ENCODE data around the gene BLOC1S5. TPM values are rescaled to one million over a fixed set of nuclear protein-coding genes. Genes with fewer than 3 reads are reported as not detected.

The BLOC1S5 gene
- total and polyA plus RNA-seq, 9 of the 15 experiments (the other 6 are each of a cell fraction or from before 2014, with no cell fraction given): 8.5 to 41.0 (median 27.7) TPM

GRCh38 chr6:8080362-8081151 is 16.4 kb upstream of the BLOC1S5 start:
- CTCF ChIA-PET (ENCODE audit: low intra/inter-chr PET ratio): no interaction called here
- intact Hi-C loops (cut with micrococcal nuclease) (no loop called here), in situ Hi-C loops (cut with MboI) (no loop called here)
- H3K27me3 ChIP-seq (ENCODE audit: control insufficient read depth in 2 of 2, insufficient read depth in 2 of 2, low read length in 2 of 2): no peaks in the 10 kb centered on the region
- H3K27ac ChIP-seq (ENCODE audit: extremely low read depth, low read depth, low read length): no peak overlapping the region
- H2AFZ ChIP-seq (ENCODE audit: low read depth, low read length): no peak overlapping the region
- 38% methylated on average over 4 of the region's 4 CpGs for WGBS (ENCODE audit: insufficient coverage, low coverage, missing lambda C conversion rate)
- peaks cover 71% of the 10 kb centered on the region for H3K36me3 ChIP-seq (ENCODE audit: control insufficient read depth, insufficient read depth, low read length)
- peaks cover 0 to 22% of the 10 kb centered on the region in 2 experiments; a peak in 3 of 5 replicates for H3K4me1 ChIP-seq (replicated peaks in 1 of 2; ENCODE audit: control insufficient read depth in 2 of 2, insufficient read depth in 2 of 2, low read length in 2 of 2)
- H3K9me1 ChIP-seq (ENCODE audit: control insufficient read depth, insufficient read depth, low read length): no peaks in the 10 kb centered on the region
- POLR2A ChIA-PET: interaction anchor here (1.1 to 1.4 kb wide), 2 partner anchors 13 to 16 kb away, joined by 3 to 4 read pairs; partner anchors contain the start of gene BLOC1S5
- TSS peak; percentile 0 for BruUV-seq (replicated peaks)
- H3K4me3 ChIP-seq: no peak overlapping the region
- DNase-seq (ENCODE audit: extremely low read depth in 1 of 4, low spot score in 3 of 4): peak in 1 of 4 experiments; percentile 46
- H3K9me3 ChIP-seq (replicated peaks; ENCODE audit: control insufficient read depth, insufficient read depth, low read depth, low read length): no peaks in the 10 kb centered on the region
- no peak overlapping the region for H3K9ac ChIP-seq (ENCODE audit: insufficient read depth in 1 of 2, low read depth in 2 of 2, low read length in 2 of 2)
- peaks cover 41% of the 10 kb centered on the region for H3K79me2 ChIP-seq (ENCODE audit: control insufficient read depth, insufficient read depth, low read length)
- no peak for FAIRE-seq
- TF ChIP-seq HMBOX1 (IDR thresholded peaks at IDR 0.05) (peak; percentile 72; the same call in 1 of the 2 replicates), CEBPG (CRISPR knock-in tag; IDR thresholded peaks at IDR 0.05) (no peak; the same call in 1 of the 2 replicates), CEBPG (tag; conservative IDR thresholded peaks at IDR 0.05 in 1 of 2, IDR thresholded peaks at IDR 0.05 in 1 of 2) (peak; percentile 12 to 54; a peak in 1 of 4 replicates), ELF1 (tag; IDR thresholded peaks at IDR 0.05) (0 out of 2 replicates have a peak, but pooled peaks have one; percentile 20), ZNF316 (IDR thresholded peaks at IDR 0.05) (peak; percentile 47; the same call in 1 of the 2 replicates), RBM22 (IDR thresholded peaks at IDR 0.05; ENCODE audit: low read depth, low read length, poor library complexity, severe bottlenecking) (peak; percentile 61), NUFIP1 (IDR thresholded peaks at IDR 0.05; ENCODE audit: partially characterized antibody) (no peak), TSC22D4 (tag; IDR thresholded peaks at IDR 0.05) (no peak), KDM1A (IDR thresholded peaks at IDR 0.05) (peak; percentile 18 to 61; a peak in 2 of 4 replicates), TAL1 (IDR thresholded peaks at IDR 0.05) (peak; percentile 19; the same call in 1 of the 2 replicates), TEAD4 (IDR thresholded peaks at IDR 0.05; ENCODE audit: low read length) (peak; percentile 64), TEAD4 (CRISPR knock-in tag; IDR thresholded peaks at IDR 0.05; ENCODE audit: borderline replicate concordance) (no peak), CBFA2T3 (IDR thresholded peaks at IDR 0.05) (peak; percentile 75), CEBPB (tag; IDR thresholded peaks at IDR 0.05) (peak; percentile 58), NFYB (IDR thresholded peaks at IDR 0.05; ENCODE audit: extremely low read depth, insufficient read length) (no peak), CBFA2T2 (conservative IDR thresholded peaks at IDR 0.05) (peak; percentile 49)
- no peak overlapping the region for H3K4me2 ChIP-seq (ENCODE audit: insufficient read depth, low read length)
- ATAC-seq: peak; percentile 22
- peaks cover 3% of the 10 kb centered on the region; the same call in 1 of the 2 replicates for H4K20me1 ChIP-seq (replicated peaks; ENCODE audit: control insufficient read depth, insufficient read depth, low read length)
